ENCODE results near the gene ZNF484.
"Not testable (repeated sequence)": the region's sequence is repeated elsewhere in the genome, so short reads cannot be mapped to it uniquely, and the experiment has no call there.

Gene ZNF484

GRCh38 chr9:92877531-92878430 is at the start of gene ZNF484:
Gene ZNF484, minus strand, starts transcription at chr9:92878038. Its CDS starts 3,009 bp downstream, at chr9:92875029.
- peak; percentile 83 to 99 for DNase-seq (ENCODE audit: extremely low read depth in 1 of 2, low read depth in 1 of 2)

- DNase-seq (ENCODE audit: extremely low read depth in 1 of 2, low read depth in 1 of 2): no peak
These were observed 42.6 kb upstream of the ZNF484 start for GRCh38 chr9:92920437-92920836.

- DNase-seq (ENCODE audit: extremely low read depth in 1 of 2, low read depth in 1 of 2): no peak
These were observed 39.5 kb upstream of the ZNF484 start for GRCh38 chr9:92917176-92917800.

- no peak for DNase-seq (ENCODE audit: extremely low read depth in 1 of 2, low read depth in 1 of 2)
These were observed 34.0 kb upstream of the ZNF484 start for GRCh38 chr9:92911511-92912475.

- not testable (repeated sequence) for DNase-seq (ENCODE audit: extremely low read depth in 1 of 2, low read depth in 1 of 2)
These were observed 27.3 kb upstream of the ZNF484 start for GRCh38 chr9:92905137-92905536.

GRCh38 chr9:92897323-92897722 is 19.5 kb upstream of the ZNF484 start:
- no peak for DNase-seq (ENCODE audit: extremely low read depth in 1 of 2, low read depth in 1 of 2)

GRCh38 chr9:92895812-92896436 is 18.1 kb upstream of the ZNF484 start:
- DNase-seq (ENCODE audit: extremely low read depth in 1 of 2, low read depth in 1 of 2): no peak

- DNase-seq (ENCODE audit: extremely low read depth in 1 of 2, low read depth in 1 of 2): no peak
These were observed 17.0 kb upstream of the ZNF484 start for GRCh38 chr9:92894711-92895362.

- DNase-seq (ENCODE audit: extremely low read depth in 1 of 2, low read depth in 1 of 2): not testable (repeated sequence)
These were observed 16.2 kb upstream of the ZNF484 start for GRCh38 chr9:92893916-92894610.

GRCh38 chr9:92892276-92892675 is 14.4 kb upstream of the ZNF484 start:
- DNase-seq (ENCODE audit: extremely low read depth in 1 of 2, low read depth in 1 of 2): not testable (repeated sequence)

GRCh38 chr9:92890761-92891160 is 12.9 kb upstream of the ZNF484 start:
- DNase-seq (ENCODE audit: extremely low read depth in 1 of 2, low read depth in 1 of 2): no peak

- no peak for DNase-seq (ENCODE audit: extremely low read depth in 1 of 2, low read depth in 1 of 2)
These were observed 10.1 kb upstream of the ZNF484 start for GRCh38 chr9:92887880-92888338.

- DNase-seq (ENCODE audit: extremely low read depth in 1 of 2, low read depth in 1 of 2): not testable (repeated sequence)
These were observed 9.2 kb upstream of the ZNF484 start for GRCh38 chr9:92886846-92887610.

- not testable (repeated sequence) for DNase-seq (ENCODE audit: extremely low read depth in 1 of 2, low read depth in 1 of 2)
These were observed 6.0 kb upstream of the ZNF484 start for GRCh38 chr9:92883666-92884405.

GRCh38 chr9:92882276-92882675 is 4.4 kb upstream of the ZNF484 start:
- DNase-seq (ENCODE audit: extremely low read depth in 1 of 2, low read depth in 1 of 2): no peak

- DNase-seq (ENCODE audit: extremely low read depth in 1 of 2, low read depth in 1 of 2): no peak
These were observed 2.5 kb downstream of the ZNF484 start for GRCh38 chr9:92875373-92875772.

GRCh38 chr9:92870289-92870688 is 7.5 kb downstream of the ZNF484 start:
- no peak for DNase-seq (ENCODE audit: extremely low read depth in 1 of 2, low read depth in 1 of 2)

GRCh38 chr9:92866600-92866999 is 11.2 kb downstream of the ZNF484 start:
- not testable (repeated sequence) for DNase-seq (ENCODE audit: extremely low read depth in 1 of 2, low read depth in 1 of 2)

All from stimulated activated CD8-positive, alpha-beta memory T cell treated with anti-CD3 and anti-CD28 coated beads, Interleukin-7, amount 100 ng/mL, for 48 hours (primary cell).